ENCODE results near the gene IFNA14.
A peak's percentile ranks its signal among the peaks of the same experiment; 100 is the strongest.

The IFNA14 gene

GRCh38 chr9:21239911-21240310, at the start of gene IFNA14:
Gene IFNA14 (minus strand): TSS chr9:21240005. CDS start chr9:21239935, 70 bp downstream.
- no peak within 1 kb of the TSS for H3K4me3 Mint-ChIP-seq
- ATAC-seq = no peak

DNA sequence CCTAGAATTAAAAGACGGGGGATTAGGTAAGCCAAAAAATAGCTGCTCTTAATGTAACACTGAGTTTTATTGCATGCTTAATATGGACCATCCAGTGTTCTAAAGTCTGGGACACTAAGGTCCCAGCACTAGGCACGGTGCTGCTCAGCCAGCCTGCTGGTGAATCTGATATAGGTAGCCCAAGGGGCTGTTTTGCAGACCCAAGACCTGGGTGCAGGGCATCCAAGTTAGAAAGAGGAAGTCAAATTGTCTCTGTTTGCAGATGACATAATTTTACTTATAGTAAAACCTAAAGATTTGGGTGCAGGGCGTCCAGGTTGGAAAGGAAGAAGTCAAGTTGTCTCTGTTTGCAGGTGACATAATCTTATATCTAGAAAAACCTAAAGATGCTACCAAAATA, 47.5 kb upstream of the IFNA14 start:
- Mint-ChIP-seq H3K9me3 (peaks cover 0 to 6% of the 10 kb centered on the region in 2 donors), H3K27ac (no peak overlapping the region), H3K4me1 (no peaks in the 10 kb centered on the region), H3K27me3 (peaks cover 27% of the 10 kb centered on the region), H3K4me3 (no peak overlapping the region)
- ATAC-seq (no peak), DNase-seq (no peak)

More at GRCh38 chr9:21239911-21240310, at the start of gene IFNA14:
- Mint-ChIP-seq H3K27me3 (peaks cover 9% of the 10 kb centered on the region), H3K9me3 (no peaks in the 10 kb centered on the region), H3K27ac (no peak within 1 kb of the TSS), H3K4me1 (peaks cover 13% of the 10 kb centered on the region)
- no peak for DNase-seq

- no peaks in the 10 kb centered on the region for H3K4me1 Mint-ChIP-seq
- H3K9me3 Mint-ChIP-seq = peaks cover 0 to 6% of the 10 kb centered on the region in 2 donors
- DNase-seq (no peak), ATAC-seq (no peak)
- peaks cover 28% of the 10 kb centered on the region for H3K27me3 Mint-ChIP-seq
- H3K4me3 Mint-ChIP-seq = no peak overlapping the region
- H3K27ac Mint-ChIP-seq = no peak overlapping the region
These were observed 46.9 kb upstream of the IFNA14 start for GRCh38 chr9:21286659-21287058.

GRCh38 chr9:21286099-21286498, 46.3 kb upstream of the IFNA14 start:
- no peak for DNase-seq
- Mint-ChIP-seq H3K27me3 (peaks cover 34% of the 10 kb centered on the region), H3K4me1 (no peaks in the 10 kb centered on the region), H3K9me3 (peaks cover 0 to 6% of the 10 kb centered on the region in 2 donors), H3K4me3 (no peak overlapping the region), H3K27ac (no peak overlapping the region)
- no peak for ATAC-seq

GRCh38 chr9:21281275-21281674, 41.5 kb upstream of the IFNA14 start:
- H3K27me3 Mint-ChIP-seq = peaks cover 37% of the 10 kb centered on the region
- ATAC-seq (no peak), DNase-seq (no peak)
- no peak overlapping the region for H3K27ac Mint-ChIP-seq
- peaks cover 0 to 2% of the 10 kb centered on the region in 2 donors for H3K9me3 Mint-ChIP-seq
- no peak overlapping the region for H3K4me3 Mint-ChIP-seq
- no peaks in the 10 kb centered on the region for H3K4me1 Mint-ChIP-seq

DNA sequence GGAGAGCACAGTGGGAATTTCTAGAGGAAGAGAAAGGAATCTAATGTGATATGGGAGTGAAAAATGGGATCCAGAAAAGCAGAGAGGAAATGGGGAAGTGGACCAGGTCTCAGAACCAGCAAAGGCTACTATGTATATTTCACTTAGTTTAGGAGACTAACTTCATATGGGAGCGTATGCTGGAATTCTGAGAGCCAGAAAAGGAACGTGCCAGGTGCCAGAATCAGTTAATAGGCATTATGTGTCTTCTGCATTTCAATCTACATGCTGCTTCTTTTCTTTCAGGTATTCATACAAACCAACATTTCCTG, 28.5 kb upstream of the IFNA14 start:
- H3K9me3 Mint-ChIP-seq = peaks cover 6 to 7% of the 10 kb centered on the region in 2 donors
- no peak overlapping the region for H3K4me3 Mint-ChIP-seq
- H3K4me1 Mint-ChIP-seq = no peaks in the 10 kb centered on the region
- ATAC-seq = no peak
- no peak overlapping the region for H3K27ac Mint-ChIP-seq
- H3K27me3 Mint-ChIP-seq = peaks cover 41% of the 10 kb centered on the region
- no peak for DNase-seq

DNA sequence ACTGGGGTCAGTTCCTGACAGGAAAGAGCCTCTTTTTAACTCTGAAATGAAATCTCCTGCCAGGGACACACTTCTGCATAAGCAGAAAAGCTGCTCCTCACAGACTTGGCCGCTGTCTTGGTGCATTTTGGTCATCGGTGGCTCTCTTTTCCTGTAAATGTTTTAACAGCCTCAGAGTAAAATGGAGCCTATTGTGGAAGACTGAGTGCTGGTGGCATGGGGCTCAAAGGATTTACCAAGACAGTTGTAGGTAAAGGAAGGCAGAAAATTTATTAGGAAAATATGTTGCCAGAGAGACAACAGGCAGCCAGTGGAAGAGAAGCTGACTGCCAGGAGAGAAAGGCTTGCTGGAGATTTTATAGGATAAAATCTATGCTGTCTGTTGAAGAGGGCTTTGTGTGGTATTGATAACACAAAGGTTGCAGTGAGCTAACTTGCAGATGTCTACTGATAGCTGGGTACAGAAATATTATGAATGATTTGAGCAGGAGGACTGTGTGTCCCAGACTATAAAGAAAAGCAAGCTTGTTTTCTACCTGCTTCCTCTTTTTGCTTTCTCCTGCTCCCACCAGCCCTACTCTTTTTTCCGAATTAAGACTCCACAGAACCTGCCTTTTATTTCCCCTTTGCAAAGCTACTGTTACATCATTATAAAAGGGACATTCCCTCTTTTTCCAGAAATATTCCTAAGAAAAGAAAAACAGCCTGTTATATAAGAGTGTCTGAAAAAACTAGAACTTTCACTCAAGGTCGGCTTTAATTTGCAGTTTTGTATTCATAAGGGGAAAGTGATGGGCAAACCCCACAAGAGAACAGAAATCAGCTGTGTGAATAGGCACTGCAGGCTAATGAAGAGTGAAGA, 27.9 kb upstream of the IFNA14 start:
- Mint-ChIP-seq H3K4me3 (no peak overlapping the region), H3K27ac (no peak overlapping the region)
- no peak for ATAC-seq

DNA sequence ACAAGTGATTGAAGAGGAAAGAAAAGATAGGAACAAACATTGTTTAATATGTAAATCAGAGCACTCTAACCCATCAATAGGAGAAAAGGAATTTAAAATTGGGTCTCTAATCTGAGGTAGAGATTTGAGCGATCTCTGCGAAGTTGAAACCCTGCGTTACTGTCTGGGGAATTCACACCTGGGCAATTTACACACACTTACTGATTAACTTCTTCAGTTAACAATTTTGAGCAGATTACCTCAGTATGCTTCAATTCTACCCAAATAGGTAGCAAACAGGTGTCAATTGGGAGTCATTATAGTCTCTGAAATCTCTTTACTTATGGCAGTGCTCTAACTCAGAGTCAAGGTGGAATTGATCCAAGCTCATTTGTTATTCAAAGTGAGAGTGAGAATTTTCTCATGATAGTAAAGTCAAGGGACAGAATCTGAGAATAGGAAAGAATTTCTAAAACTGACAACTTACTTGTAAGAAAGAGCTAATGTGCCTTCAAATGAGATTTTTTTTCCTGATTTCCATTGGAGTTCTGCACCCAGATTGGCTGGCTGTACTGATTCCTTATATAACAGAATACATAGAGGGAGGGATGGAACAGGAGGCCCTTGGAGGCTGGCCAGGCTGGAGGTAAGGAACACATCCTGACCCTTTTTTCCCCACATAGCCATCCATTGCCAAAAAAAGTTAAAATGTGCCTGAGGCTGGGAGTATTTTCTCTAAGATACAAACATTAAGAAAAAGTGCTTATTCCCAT, 27.1 kb upstream of the IFNA14 start:
- no peaks in the 10 kb centered on the region for H3K4me1 Mint-ChIP-seq
- no peak overlapping the region for H3K4me3 Mint-ChIP-seq
- DNase-seq (no peak), ATAC-seq (no peak)
- H3K27ac Mint-ChIP-seq = no peak overlapping the region
- peaks cover 35% of the 10 kb centered on the region for H3K27me3 Mint-ChIP-seq
- peaks cover 6 to 7% of the 10 kb centered on the region in 2 donors for H3K9me3 Mint-ChIP-seq

More for the DNA sequence above, 27.9 kb upstream of the IFNA14 start:
- Mint-ChIP-seq H3K4me1 (no peaks in the 10 kb centered on the region), H3K27me3 (peaks cover 35% of the 10 kb centered on the region), H3K9me3 (peaks cover 6 to 7% of the 10 kb centered on the region in 2 donors)
- DNase-seq = no peak

DNA sequence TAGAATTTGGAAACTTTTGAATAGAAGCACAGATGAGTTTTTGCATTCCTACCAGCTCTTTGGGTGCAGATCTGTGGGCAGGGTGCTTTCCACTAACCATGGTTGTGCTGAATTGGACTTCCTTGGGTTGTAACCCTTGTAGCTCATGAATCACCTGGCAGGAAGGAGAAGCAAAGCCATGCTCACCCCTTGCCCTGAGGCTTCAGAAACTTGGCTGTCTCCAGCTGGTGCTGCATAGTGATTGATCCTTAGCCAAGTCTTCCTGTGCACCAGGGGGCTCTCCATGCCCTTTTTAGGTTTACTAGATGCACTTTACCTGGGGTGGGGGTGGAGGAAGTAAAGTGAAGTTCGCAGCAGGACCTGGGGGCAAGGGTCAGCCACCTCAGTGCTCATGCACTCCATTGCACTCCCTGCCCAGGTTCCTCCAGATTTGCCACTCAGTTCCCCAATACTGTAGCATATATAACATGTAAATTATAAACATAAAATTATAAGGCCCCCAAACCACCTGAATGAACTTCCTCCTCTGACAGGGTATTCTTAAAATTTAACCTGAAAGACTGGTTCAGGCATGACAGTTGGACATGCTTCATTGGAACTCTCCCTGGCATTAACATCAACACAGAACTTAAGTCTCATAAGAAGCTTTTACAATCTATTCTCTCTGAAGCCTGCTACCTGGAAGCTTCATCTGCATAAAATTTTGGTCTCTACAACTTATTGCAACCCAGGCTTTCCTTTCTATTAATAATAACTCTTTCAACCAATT, 25.8 kb upstream of the IFNA14 start:
- ATAC-seq = no peak
- no peak overlapping the region for H3K4me3 Mint-ChIP-seq
- H3K4me1 Mint-ChIP-seq = no peaks in the 10 kb centered on the region
- H3K9me3 Mint-ChIP-seq = no peaks in the 10 kb centered on the region
- H3K27ac Mint-ChIP-seq = no peak overlapping the region
- peaks cover 26% of the 10 kb centered on the region for H3K27me3 Mint-ChIP-seq
- DNase-seq = no peak

GRCh38 chr9:21255538-21256212, 15.9 kb upstream of the IFNA14 start:
- Mint-ChIP-seq H3K27ac (no peak overlapping the region), H3K4me3 (no peak overlapping the region), H3K4me1 (peaks cover 6% of the 10 kb centered on the region), H3K9me3 (no peaks in the 10 kb centered on the region), H3K27me3 (peaks cover 25% of the 10 kb centered on the region)
- no peak for ATAC-seq
- no peak for DNase-seq

DNA sequence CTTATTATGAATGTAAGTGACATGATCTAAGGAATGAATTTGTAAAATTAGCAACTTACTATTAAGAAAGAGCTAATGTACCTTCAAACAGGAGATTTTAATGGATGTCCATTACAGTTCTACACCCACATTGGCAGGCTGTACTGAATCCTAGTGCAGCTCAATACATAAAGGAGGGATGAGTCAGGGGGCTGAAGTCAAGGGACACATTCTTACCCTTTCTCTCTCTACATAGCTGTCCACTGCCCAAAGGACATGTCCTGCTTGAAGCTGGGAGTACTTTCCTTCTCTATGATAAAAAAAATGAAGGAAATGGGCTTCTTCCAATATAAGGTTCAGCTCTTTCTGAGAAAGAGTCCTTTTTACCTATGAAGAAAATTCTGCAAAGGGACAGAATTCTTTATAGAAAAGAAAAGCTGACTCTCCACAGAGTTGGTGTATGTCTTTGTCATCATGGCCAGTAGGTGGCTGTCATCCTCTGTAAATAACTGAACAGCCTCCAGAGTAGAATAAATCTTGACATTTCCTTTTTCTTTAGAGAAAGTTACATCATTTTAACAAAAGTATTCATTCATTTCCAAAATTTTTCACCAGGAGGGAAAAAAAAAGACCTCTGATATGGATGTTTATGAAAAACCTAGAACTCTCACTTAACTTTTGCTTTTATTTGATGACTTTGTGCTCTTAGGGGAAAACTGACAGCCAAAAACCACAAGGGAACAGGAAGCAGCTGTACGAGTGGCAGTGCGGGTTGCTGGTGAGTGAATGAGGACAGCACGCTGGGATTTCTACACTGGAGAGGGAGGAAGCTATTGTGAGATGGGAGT, 13.1 kb upstream of the IFNA14 start:
- Mint-ChIP-seq H3K4me3 (peak overlapping the region in 1 of 2 donors; percentile 3), H3K27me3 (peaks cover 33% of the 10 kb centered on the region), H3K4me1 (peaks cover 6% of the 10 kb centered on the region), H3K27ac (no peak overlapping the region), H3K9me3 (no peaks in the 10 kb centered on the region)
- DNase-seq = no peak
- ATAC-seq = peak; percentile 79

- Mint-ChIP-seq H3K9me3 (no peaks in the 10 kb centered on the region), H3K27ac (peak overlapping the region in 1 of 2 donors; percentile 18), H3K4me3 (no peak overlapping the region), H3K4me1 (peaks cover 6% of the 10 kb centered on the region), H3K27me3 (peaks cover 21% of the 10 kb centered on the region)
- no peak for ATAC-seq
- DNase-seq = no peak
These were observed 11.8 kb upstream of the IFNA14 start for GRCh38 chr9:21251638-21252037.

DNA sequence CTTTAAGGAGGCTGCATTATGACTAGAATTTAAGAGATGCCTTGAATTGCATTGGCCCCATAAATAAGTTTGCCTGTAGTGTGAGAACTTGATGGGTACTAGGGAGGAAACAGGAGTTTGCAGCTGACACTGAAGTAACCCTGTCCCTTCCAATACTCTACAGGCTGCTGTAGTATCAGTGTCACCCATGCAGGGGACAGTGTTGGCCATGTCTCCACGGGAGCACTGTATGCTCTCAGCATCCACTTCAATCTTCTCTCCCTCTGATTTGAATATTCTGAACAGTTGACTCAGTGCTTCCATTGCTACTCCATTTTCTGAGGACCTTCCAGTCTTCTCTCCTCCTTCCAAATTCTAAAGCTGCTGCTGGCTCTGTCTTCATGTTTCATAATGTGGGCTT, 11.4 kb upstream of the IFNA14 start:
- ATAC-seq (peak; percentile 39), DNase-seq (no peak)
- H3K4me3 Mint-ChIP-seq = no peak overlapping the region
- peaks cover 16% of the 10 kb centered on the region for H3K27me3 Mint-ChIP-seq
- peaks cover 6% of the 10 kb centered on the region for H3K4me1 Mint-ChIP-seq
- no peak overlapping the region for H3K27ac Mint-ChIP-seq
- no peaks in the 10 kb centered on the region for H3K9me3 Mint-ChIP-seq

DNA sequence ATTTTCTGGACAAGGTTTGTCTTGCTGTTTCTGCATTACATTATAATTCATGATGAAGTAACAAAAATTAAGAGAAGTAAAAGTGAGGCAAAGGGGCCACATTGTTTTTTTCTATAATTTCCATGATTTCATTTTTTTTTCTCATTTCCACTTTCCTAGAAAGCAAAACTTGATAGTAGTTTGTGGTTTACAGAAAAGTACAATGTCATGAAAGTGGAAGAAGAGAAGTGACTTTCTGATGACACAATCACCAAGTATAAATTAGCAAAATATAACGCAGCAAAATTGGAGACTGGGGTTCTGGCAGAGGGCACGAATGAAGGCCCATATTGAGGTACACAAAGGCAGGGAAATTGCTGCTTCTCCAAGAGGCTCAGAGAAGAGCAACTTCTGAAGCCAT, 5.0 kb upstream of the IFNA14 start:
- peaks cover 5% of the 10 kb centered on the region for H3K4me1 Mint-ChIP-seq
- peaks cover 17% of the 10 kb centered on the region for H3K27me3 Mint-ChIP-seq
- DNase-seq (no peak), ATAC-seq (no peak)
- no peak overlapping the region for H3K27ac Mint-ChIP-seq
- no peaks in the 10 kb centered on the region for H3K9me3 Mint-ChIP-seq
- H3K4me3 Mint-ChIP-seq = no peak overlapping the region

All from stimulated activated naive CD8-positive, alpha-beta T cell treated with anti-CD3 and anti-CD28 coated beads, Interleukin-15, amount 100 ng/mL, for 72 hours (primary cell).